Lower lobe of right lung (tissue), 2 donors: ENCODE results near the gene ZFP64. TPM values are rescaled to one million over a fixed set of nuclear protein-coding genes. Genes with fewer than 3 reads are reported as not detected.
"Not testable (repeated sequence)": the region's sequence is repeated elsewhere in the genome, so short reads cannot be mapped to it uniquely, and the experiment has no call there.

Experiments used
- ATAC-seq, 2 donors: fragments of 200-7000 bp; cut with Tn5 transposase; one replicate each; pipeline ENCODE4 v1.9.1; 2020 to 2022; ENCODE audit warnings: mild to moderate bottlenecking in 2 of 2, moderate library complexity in 2 of 2
- DNase-seq: peaks from one replicate; pipeline ENCODE4 v3.0.0-alpha.2; 2020
- H3K27ac ChIP-seq: fragments of 200-600 bp; one replicate; pipeline ENCODE4 v1.8.0; 2022
- H3K27me3 ChIP-seq: fragments of 200-600 bp; one replicate; pipeline ENCODE4 v1.8.0; 2022; ENCODE audit warnings: low read depth
- H3K36me3 ChIP-seq: fragments of 200-600 bp; one replicate; pipeline ENCODE4 v1.8.0; 2022; ENCODE audit warnings: mild to moderate bottlenecking
- H3K4me1 ChIP-seq: fragments of 200-600 bp; one replicate; pipeline ENCODE4 v1.8.0; 2022
- H3K4me3 ChIP-seq: fragments of 200-600 bp; one replicate; pipeline ENCODE4 v1.8.0; 2022; ENCODE audit warnings: mild to moderate bottlenecking
- H3K9me3 ChIP-seq: fragments of 200-600 bp; one replicate; pipeline ENCODE4 v1.8.0; 2022
- intact Hi-C: fragments of 100-400 bp; cut with DNase I; formaldehyde crosslinking; loops from one replicate; pipeline ENCODE4 v1.11.0; 2022
- total RNA-seq: library from RNA; stranded (reverse); fragmentation: NEBNext Ultra II Directional; extraction: Animal tissue kit (Norgen Biotek cat#: 25700); gene quantifications from one replicate; pipeline ENCODE4 v1.2.1, GENCODE V29; 2021
- TF ChIP-seq, protein P1 (sequence below): fragments of 200-600 bp; IDR thresholded peaks from one replicate; pipeline ENCODE4 v1.8.0; 2022; ENCODE audit warnings: antibody characterized with exemption, mild to moderate bottlenecking
- donor health status: DM: no; HTN: yes; CAD: no; lungs with severe emphysema.

The ZFP64 gene
- total RNA-seq, 1 donor from 2014 or later: 12.8 TPM

DNA sequence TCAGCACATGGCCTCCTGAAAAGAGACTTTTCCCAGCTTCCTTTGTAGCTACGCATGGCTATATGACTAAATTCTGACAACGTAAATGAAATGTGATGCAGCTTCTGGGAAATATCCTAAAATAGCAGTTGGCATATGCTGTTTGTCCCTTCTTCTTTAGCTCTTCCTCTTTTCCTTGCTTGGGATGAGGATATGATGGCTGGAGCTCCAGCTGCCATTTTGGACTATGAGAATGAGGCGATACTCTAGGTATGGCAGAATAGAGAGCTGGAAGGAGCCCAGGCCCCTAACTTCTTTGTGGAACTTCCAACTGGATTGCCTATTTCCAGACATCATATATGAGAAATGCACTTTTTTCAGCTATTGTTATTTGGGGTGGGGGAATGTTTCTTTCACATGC, 5.3 kb upstream of the ZFP64 start:
- intact Hi-C loops: no loop called here
- Histone ChIP-seq H3K27ac (no peak overlapping the region), H3K4me1 (no peaks in the 10 kb centered on the region), H3K4me3 (no peak overlapping the region), H3K36me3 (no peaks in the 10 kb centered on the region), H3K9me3 (no peaks in the 10 kb centered on the region), H3K27me3 (no peaks in the 10 kb centered on the region)
- no peak for DNase-seq
- TF ChIP-seq, protein P1, sequence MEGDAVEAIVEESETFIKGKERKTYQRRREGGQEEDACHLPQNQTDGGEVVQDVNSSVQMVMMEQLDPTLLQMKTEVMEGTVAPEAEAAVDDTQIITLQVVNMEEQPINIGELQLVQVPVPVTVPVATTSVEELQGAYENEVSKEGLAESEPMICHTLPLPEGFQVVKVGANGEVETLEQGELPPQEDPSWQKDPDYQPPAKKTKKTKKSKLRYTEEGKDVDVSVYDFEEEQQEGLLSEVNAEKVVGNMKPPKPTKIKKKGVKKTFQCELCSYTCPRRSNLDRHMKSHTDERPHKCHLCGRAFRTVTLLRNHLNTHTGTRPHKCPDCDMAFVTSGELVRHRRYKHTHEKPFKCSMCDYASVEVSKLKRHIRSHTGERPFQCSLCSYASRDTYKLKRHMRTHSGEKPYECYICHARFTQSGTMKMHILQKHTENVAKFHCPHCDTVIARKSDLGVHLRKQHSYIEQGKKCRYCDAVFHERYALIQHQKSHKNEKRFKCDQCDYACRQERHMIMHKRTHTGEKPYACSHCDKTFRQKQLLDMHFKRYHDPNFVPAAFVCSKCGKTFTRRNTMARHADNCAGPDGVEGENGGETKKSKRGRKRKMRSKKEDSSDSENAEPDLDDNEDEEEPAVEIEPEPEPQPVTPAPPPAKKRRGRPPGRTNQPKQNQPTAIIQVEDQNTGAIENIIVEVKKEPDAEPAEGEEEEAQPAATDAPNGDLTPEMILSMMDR: no peak
- no peak for ATAC-seq

DNA sequence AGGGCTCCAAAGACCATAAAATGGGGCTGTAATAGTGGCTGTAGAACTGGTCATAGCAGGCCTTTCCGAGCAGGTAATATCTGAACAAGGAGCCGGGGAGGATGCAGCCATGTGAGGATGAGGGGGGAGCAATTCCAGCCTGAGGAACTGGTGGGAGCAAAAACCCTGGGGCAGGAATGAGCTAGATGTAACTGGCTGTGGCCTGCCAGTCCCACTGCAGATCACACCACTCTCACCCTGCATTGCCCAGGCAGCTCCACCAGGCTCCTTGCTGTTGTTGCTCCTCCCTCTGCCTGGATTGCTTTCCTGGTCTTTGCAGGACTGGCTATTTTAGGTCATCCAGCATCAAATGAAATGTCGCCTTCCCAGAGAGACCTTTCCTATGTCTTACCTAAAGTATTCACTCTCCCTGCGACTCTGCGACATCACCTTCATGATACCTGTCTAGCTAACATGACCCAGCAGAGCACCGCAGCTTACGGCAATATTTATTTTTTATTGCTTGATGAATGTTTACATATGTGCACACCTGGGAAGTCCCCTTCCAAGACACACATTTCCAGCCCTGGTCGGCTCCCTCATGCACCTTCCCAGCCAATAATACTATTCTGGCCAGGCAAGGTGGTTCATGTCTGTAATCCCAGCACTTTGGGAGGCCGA, 2.4 kb upstream of the ZFP64 start:
- ATAC-seq: no peak
- DNase-seq: no peak
- intact Hi-C loops: no loop called here

DNA sequence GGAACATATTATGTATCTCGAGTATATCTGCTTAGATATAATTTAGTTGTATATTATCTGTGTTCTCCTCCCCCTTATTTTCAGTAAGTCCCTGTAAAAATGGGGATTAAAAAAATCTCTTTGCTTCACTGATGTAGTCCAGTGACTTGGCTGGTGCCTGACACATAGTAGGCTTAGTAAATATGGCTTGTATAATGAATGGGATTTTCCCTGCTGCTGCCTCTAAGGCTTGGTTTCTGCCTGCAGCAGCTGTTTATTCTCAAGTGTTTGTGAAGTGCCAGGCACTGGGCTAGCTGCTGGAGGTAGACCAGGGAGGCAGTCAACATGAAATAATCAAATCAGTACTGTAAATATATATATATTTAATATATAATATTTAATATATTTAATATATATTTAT, 1.6 kb upstream of the ZFP64 start:
- no peak overlapping the region for H3K27ac ChIP-seq

More for the DNA sequence above, 2.4 kb upstream of the ZFP64 start:
- Histone ChIP-seq H3K9me3 (no peaks in the 10 kb centered on the region), H3K4me3 (no peak overlapping the region), H3K27me3 (no peaks in the 10 kb centered on the region), H3K4me1 (peaks cover 5% of the 10 kb centered on the region), H3K27ac (no peak overlapping the region), H3K36me3 (no peaks in the 10 kb centered on the region)
- TF ChIP-seq, protein P1: no peak

DNA sequence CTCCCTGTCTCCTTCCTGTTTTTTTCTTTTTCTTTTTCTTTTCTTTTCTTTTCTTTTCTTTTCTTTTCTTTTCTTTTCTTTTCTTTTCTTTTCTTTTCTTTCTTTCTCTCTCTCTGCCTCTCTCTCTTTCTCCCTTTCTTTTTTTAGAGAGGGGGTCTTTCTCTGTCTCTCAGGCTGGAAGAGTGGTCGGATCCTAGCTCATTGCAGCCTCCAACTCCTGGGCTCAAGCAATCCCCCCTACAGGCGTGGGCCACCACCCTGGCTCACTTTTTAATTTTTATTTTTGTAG, 1.1 kb upstream of the ZFP64 start:
- H3K36me3 ChIP-seq, ATAC-seq, intact Hi-C loops, H3K27me3 ChIP-seq, DNase-seq, H3K4me1 ChIP-seq, H3K9me3 ChIP-seq: not testable (repeated sequence)
- Histone ChIP-seq H3K27ac (peak overlapping the region; percentile 93), H3K4me3 (peak overlapping the region; percentile 91)

More for the DNA sequence above, 1.6 kb upstream of the ZFP64 start:
- Histone ChIP-seq H3K27me3 (no peaks in the 10 kb centered on the region), H3K9me3 (no peaks in the 10 kb centered on the region), H3K4me1 (peaks cover 5% of the 10 kb centered on the region), H3K36me3 (no peaks in the 10 kb centered on the region), H3K4me3 (no peak overlapping the region)
- TF ChIP-seq, protein P1: no peak
- no peak for DNase-seq
- intact Hi-C loops: no loop called here
- no peak for ATAC-seq

DNA sequence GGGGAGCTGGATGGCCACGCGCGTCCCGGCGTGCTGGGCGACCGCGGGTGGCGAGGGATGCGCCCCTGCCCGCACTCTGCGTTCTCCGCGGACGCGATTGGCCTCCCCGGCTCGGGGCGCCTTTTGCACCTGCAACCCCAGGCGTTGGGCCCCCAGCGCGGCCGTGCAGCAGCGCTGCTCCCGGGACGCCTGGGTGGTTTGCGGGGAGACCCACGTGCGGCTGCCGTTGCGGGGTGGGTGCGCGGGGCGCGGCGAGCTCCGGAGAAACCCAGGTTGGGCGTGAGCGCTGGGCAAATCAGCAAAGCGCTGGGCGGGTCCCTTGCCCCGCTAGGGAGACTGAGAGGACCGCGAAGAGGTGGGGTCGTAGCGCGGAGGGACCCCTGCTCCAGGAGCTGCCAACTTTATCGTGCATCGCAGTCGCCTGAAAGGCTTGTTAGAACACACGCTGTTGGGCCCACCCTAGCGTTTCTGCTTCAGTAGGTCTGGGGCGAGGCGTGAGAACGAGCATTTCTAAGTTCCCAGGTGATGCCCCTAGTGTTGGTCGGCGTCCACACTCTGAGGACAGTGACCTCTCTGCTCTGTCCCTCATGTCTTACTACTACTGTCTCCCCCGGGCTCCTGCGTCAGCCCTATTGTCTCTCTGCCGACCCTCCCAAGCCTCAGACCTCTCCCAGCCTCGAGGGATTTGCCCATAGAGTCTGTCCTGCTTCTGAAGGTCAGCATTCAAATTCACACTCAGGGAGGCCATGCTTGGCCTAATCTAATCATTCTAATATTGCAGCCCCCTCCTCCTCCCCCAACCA, 538 bp upstream of the ZFP64 start:
- DNase-seq (peak; percentile 60), ATAC-seq (peak; percentile 67 to 73)
- intact Hi-C loops: no loop called here
- Histone ChIP-seq H3K36me3 (no peaks in the 10 kb centered on the region), H3K4me1 (peaks cover 5% of the 10 kb centered on the region), H3K27me3 (no peaks in the 10 kb centered on the region), H3K27ac (peak overlapping the region; percentile 93), H3K4me3 (peak overlapping the region; percentile 91), H3K9me3 (no peaks in the 10 kb centered on the region)
- TF ChIP-seq, protein P1: peak; percentile 19

DNA sequence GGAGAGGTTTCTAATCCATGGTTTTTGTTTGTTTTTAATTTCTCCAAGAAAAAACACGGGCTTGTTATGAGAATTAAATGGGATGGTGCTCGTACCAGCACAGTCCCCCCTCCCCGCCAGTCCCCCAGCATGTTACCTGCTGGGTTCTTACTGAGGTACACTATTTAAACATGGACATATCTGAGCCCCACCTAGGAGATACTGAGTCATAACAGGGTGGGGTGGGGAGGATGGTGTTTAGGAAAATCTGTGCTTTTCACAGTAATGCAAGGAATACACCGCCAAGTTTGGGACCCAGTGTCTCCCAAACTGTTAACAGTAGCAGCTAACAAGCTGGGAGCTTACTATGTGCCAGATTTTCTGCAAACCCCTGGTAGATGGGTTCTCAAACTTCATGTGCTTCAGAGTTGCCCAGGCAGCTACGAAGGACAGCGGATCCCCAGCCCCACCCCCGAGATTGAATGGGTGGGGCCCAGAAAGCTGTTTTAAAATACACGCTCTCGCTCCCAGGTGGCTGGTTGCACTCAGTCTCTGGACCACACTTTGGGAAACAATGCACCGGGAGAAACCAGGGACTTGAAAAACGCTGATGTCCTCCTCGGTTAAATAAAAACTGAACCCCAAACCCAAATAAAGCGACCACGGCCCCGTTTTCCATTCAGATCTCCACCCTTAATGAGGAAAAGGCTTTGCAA, 995 bp downstream of the ZFP64 start:
- H3K4me3 ChIP-seq: peak overlapping the region; percentile 91
- H3K9me3 ChIP-seq: no peaks in the 10 kb centered on the region
- no peak for DNase-seq
- peak overlapping the region; percentile 93 for H3K27ac ChIP-seq
- H3K36me3 ChIP-seq: peaks cover 13% of the 10 kb centered on the region
- no peaks in the 10 kb centered on the region for H3K27me3 ChIP-seq
- intact Hi-C loops: no loop called here
- TF ChIP-seq, protein P1: no peak
- ATAC-seq: peak; percentile 43 to 47
- H3K4me1 ChIP-seq: peaks cover 5% of the 10 kb centered on the region
